B cell (primary cell): Measurements from ENCODE around the gene BEST2. TPM values are rescaled to one million over a fixed set of nuclear protein-coding genes. Genes with fewer than 3 reads are reported as not detected.
A peak's percentile ranks its signal among the peaks of the same experiment; 100 is the strongest.

Source experiments
- ATAC-seq: fragments of 200-7000 bp; cut with Tn5 transposase; one replicate; pipeline ENCODE4 v1.10.0; 2021; ENCODE audit warnings: low read depth, mild to moderate bottlenecking, moderate number of reproducible peaks, moderate library complexity
- CTCF ChIA-PET: fragments of 350-600 bp; sonication (Branson Sonifier 250); formaldehyde crosslinking; loops from one replicate; lab custom pipeline; 2021; ENCODE audit warnings: antibody characterized with exemption, inconsistent platforms; lab: Charles Lee
- POLR2A ChIA-PET: fragments of 350-600 bp; sonication (Branson Sonifier 250); formaldehyde crosslinking; loops from one replicate; lab custom pipeline; 2021; ENCODE audit warnings: antibody characterized with exemption; lab: Charles Lee
- DNase-seq: peaks from one replicate; pipeline ENCODE4 v3.0.0; 2013
- H2AFZ ChIP-seq: 2 replicates; pipeline ENCODE4 v1.6.1; 2012; ENCODE audit warnings: mild to moderate bottlenecking, low read depth, low read length; ENCODE audit not compliant: insufficient read depth, poor library complexity, severe bottlenecking
- H3K27ac ChIP-seq, 2 donors: 1 replicate in 1 of 2; 2 replicates in 1 of 2; pipeline ENCODE4 v1.5.1; 2012 to 2013; ENCODE audit warnings: low read length in 2 of 2, mild to moderate bottlenecking in 2 of 2, moderate library complexity in 1 of 2
- H3K27me3 ChIP-seq, 4 experiments: fragments of 200-600 bp in 1 of 4; sonication (generic) in 1 of 4; replicated peaks in 1 of 4; 1 replicate in 2 of 4; 2 replicates in 2 of 4; pipeline versions ENCODE4 v1.6.1 to v1.7.0; 2013 to 2016; ENCODE audit warnings: low read length in 3 of 4, mild to moderate bottlenecking in 2 of 4, mixed read lengths in 1 of 4, moderate library complexity in 1 of 4; ENCODE audit not compliant: insufficient read depth in 4 of 4, control insufficient read depth in 3 of 4; ENCODE audit errors: control extremely low read depth in 1 of 4
- H3K36me3 ChIP-seq, 2 experiments: replicated peaks in 1 of 2; 1 replicate in 1 of 2; 2 replicates in 1 of 2; pipeline versions ENCODE4 v1.6.1 to v1.7.1; 2013; ENCODE audit warnings: low read length in 1 of 2; ENCODE audit not compliant: insufficient read depth in 2 of 2, control insufficient read depth in 1 of 2; ENCODE audit errors: control extremely low read depth in 1 of 2, extremely low read depth in 1 of 2
- H3K4me1 ChIP-seq, 2 donors: fragments of 200-600 bp in 1 of 2; sonication (generic) in 1 of 2; 1 replicate in 1 of 2; 2 replicates in 1 of 2; pipeline versions ENCODE4 v1.5.1 to v1.6.1; 2013 to 2017; ENCODE audit warnings: low read length in 2 of 2; ENCODE audit not compliant: control insufficient read depth in 2 of 2, insufficient read depth in 2 of 2
- H3K4me2 ChIP-seq: replicated peaks from 2 replicates; pipeline ENCODE3; 2012; ENCODE audit warnings: mild to moderate bottlenecking, low read depth, low read length; ENCODE audit not compliant: poor library complexity, severe bottlenecking
- H3K4me3 ChIP-seq, 5 experiments: fragments of 200-600 bp in 1 of 5; sonication (generic) in 1 of 5; 1 replicate in 3 of 5; 2 replicates in 2 of 5; pipeline versions ENCODE4 v1.5.1 to v1.7.0; 2011 to 2016; ENCODE audit warnings: low read length in 4 of 5, mild to moderate bottlenecking in 4 of 5, low read depth in 2 of 5, control low read depth in 1 of 5, moderate library complexity in 1 of 5; ENCODE audit not compliant: insufficient read depth in 1 of 5; ENCODE audit errors: control extremely low read depth in 1 of 5, extremely low read depth in 1 of 5
- H3K79me2 ChIP-seq: fragments of 200-600 bp; sonication (generic); one replicate; pipeline ENCODE4 v1.6.0; 2016; ENCODE audit warnings: low read length; ENCODE audit not compliant: control insufficient read depth, insufficient read depth
- H3K9ac ChIP-seq: fragments of 200-600 bp; sonication (generic); 2 replicates; pipeline ENCODE4 v1.6.1; 2017; ENCODE audit warnings: mild to moderate bottlenecking, low read length, moderate library complexity
- H3K9me3 ChIP-seq, 3 donors: one replicate each; pipeline versions ENCODE4 v1.6.1 to v1.7.1; 2013; ENCODE audit warnings: low read length in 2 of 3; ENCODE audit not compliant: control insufficient read depth in 2 of 3, insufficient read depth in 1 of 3; ENCODE audit errors: control extremely low read depth in 1 of 3
- H4K20me1 ChIP-seq: 2 replicates; pipeline ENCODE4 v1.6.0; 2012; ENCODE audit warnings: mild to moderate bottlenecking, low read length; ENCODE audit not compliant: insufficient read depth, control insufficient read depth, poor library complexity, severe bottlenecking
- H3K27ac Mint-ChIP-seq: one replicate; pipeline ENCODE4 v1.8.0; 2021; ENCODE audit warnings: mixed read lengths
- H3K27me3 Mint-ChIP-seq: one replicate; pipeline ENCODE4 v1.8.0; 2021; ENCODE audit warnings: mixed read lengths
- H3K4me1 Mint-ChIP-seq: one replicate; pipeline ENCODE4 v1.8.0; 2021; ENCODE audit warnings: mixed read lengths
- H3K4me3 Mint-ChIP-seq: one replicate; pipeline ENCODE4 v1.8.0; 2021; ENCODE audit warnings: mixed read lengths
- H3K9me3 Mint-ChIP-seq: one replicate; pipeline ENCODE4 v1.8.0; 2022; ENCODE audit warnings: mixed read lengths; ENCODE audit not compliant: insufficient read depth
- EZH2 ChIP-seq: IDR thresholded peaks from 2 replicates; pipeline ENCODE4 v1.6.1; 2012; ENCODE audit warnings: borderline replicate concordance, low read depth, mild to moderate bottlenecking, moderate library complexity, low read length; ENCODE audit not compliant: insufficient read depth, poor library complexity, severe bottlenecking
- whole genome bisulfite sequencing: methylation state at CpG from one replicate; pipeline ENCODE4 v1.1.5; 2013; ENCODE audit warnings: missing lambda C conversion rate; ENCODE audit not compliant: insufficient coverage; 5-methylcytosine and 5-hydroxymethylcytosine counted together
- intact Hi-C: fragments of 100-400 bp; cut with micrococcal nuclease; formaldehyde crosslinking; loops from one replicate; pipeline ENCODE4 v1.10.0; 2022
- polyA plus RNA-seq: library from polyadenylated mRNA; depleted of rRNA; stranded (reverse); fragments of >200 nt; gene quantifications from 2 replicates; pipeline ENCODE4 v1.2.3, GENCODE V29; 2012
- total RNA-seq, 2 donors: library from RNA; stranded (reverse); fragments of 120-200 nt in 1 of 2; gene quantifications; 1 replicate in 1 of 2; 2 replicates in 1 of 2; pipeline versions ENCODE4 v1.2.3 to v1.2.4, GENCODE V29; 2013 to 2022
- TF ChIP-seq, protein P1 (sequence below): fragments of 200-600 bp; IDR thresholded peaks from one replicate; pipeline ENCODE4 v1.8.0; 2022; ENCODE audit warnings: antibody characterized with exemption, mild to moderate bottlenecking

The BEST2 gene
- total and polyA plus RNA-seq, 2 donors (not counting 1 experiment from before 2014, with no cell fraction given) = 0.07 TPM; not detected in 1

- Mint-ChIP-seq H3K27ac (no peak overlapping the region), H3K4me3 (no peak overlapping the region), H3K27me3 (no peaks in the 10 kb centered on the region), H3K4me1 (peaks cover 18% of the 10 kb centered on the region), H3K9me3 (no peaks in the 10 kb centered on the region)
- ATAC-seq (no peak), DNase-seq (no peak)
- TF ChIP-seq, protein P1, sequence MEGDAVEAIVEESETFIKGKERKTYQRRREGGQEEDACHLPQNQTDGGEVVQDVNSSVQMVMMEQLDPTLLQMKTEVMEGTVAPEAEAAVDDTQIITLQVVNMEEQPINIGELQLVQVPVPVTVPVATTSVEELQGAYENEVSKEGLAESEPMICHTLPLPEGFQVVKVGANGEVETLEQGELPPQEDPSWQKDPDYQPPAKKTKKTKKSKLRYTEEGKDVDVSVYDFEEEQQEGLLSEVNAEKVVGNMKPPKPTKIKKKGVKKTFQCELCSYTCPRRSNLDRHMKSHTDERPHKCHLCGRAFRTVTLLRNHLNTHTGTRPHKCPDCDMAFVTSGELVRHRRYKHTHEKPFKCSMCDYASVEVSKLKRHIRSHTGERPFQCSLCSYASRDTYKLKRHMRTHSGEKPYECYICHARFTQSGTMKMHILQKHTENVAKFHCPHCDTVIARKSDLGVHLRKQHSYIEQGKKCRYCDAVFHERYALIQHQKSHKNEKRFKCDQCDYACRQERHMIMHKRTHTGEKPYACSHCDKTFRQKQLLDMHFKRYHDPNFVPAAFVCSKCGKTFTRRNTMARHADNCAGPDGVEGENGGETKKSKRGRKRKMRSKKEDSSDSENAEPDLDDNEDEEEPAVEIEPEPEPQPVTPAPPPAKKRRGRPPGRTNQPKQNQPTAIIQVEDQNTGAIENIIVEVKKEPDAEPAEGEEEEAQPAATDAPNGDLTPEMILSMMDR = no peak
- TF ChIP-seq EZH2 = no peak
- Histone ChIP-seq H3K79me2 (peaks cover 2% of the 10 kb centered on the region), H3K9ac (no peak overlapping the region), H3K4me3 (no peak overlapping the region), H3K27ac (no peak overlapping the region), H3K4me2 (no peak overlapping the region), H3K27me3 (no peaks in the 10 kb centered on the region), H4K20me1 (no peaks in the 10 kb centered on the region), H3K9me3 (no peaks in the 10 kb centered on the region), H2AFZ (no peak overlapping the region), H3K36me3 (no peaks in the 10 kb centered on the region), H3K4me1 (peaks cover 7 to 14% of the 10 kb centered on the region in 2 donors)
- WGBS = 95% methylated on average over 2 of the region's 4 CpGs
- intact Hi-C loops = no loop called here
- ChIA-PET CTCF (interaction anchor here (1.2 to 27.9 kb wide), 3 partner anchors 10 to 76 kb away, joined by 3 to 1147 read pairs (median 353); partner anchors contain the start of genes JUNB, PRDX2, RNASEH2A and THSD8), POLR2A (no interaction called here)
Observed at GRCh38 chr19:12772323-12772722, 20.7 kb downstream of the BEST2 start.

DNA sequence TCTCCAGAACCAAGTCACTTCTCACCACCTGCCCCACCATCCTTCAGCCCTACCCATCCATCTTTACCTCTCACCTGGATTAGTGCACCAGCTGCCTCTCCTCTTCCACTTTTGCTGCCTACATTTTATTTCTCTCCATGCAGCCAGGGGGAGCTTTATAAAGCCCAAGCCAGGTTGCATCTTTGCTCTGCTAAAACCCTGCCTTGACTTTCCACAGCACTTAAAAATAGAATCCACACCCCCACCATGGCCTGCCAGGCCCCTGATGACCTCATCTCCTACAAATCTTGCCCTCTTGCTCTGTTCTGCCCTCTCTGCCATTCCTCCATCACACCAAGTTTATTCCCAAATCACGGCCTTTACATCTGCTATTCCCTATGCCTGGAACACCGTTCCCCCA, 22.0 kb downstream of the BEST2 start:
- DNase-seq (no peak), ATAC-seq (no peak)
- H3K4me3 Mint-ChIP-seq = peak overlapping the region; percentile 29
- H3K4me1 Mint-ChIP-seq = peaks cover 28% of the 10 kb centered on the region
- H4K20me1 ChIP-seq = no peaks in the 10 kb centered on the region
- H3K9me3 ChIP-seq = no peaks in the 10 kb centered on the region
- peak overlapping the region; percentile 5 for H3K27ac Mint-ChIP-seq
- no peak overlapping the region for H3K4me2 ChIP-seq
- H2AFZ ChIP-seq = no peak overlapping the region
- 100% methylated on average over 2 of the region's 2 CpGs for WGBS
- peaks cover 2% of the 10 kb centered on the region for H3K79me2 ChIP-seq
- peaks cover 12 to 26% of the 10 kb centered on the region in 2 donors for H3K4me1 ChIP-seq
- H3K27me3 ChIP-seq = no peaks in the 10 kb centered on the region
- H3K36me3 ChIP-seq = no peaks in the 10 kb centered on the region
- intact Hi-C loops = no loop called here
- TF ChIP-seq EZH2 = no peak
- TF ChIP-seq, protein P1 = no peak
- CTCF ChIA-PET = interaction anchor here (1.0 to 27.9 kb wide), 5 partner anchors 7 to 86 kb away, joined by 3 to 1147 read pairs (median 22); partner anchors contain the start of genes JUNB, PRDX2, RNASEH2A and THSD8
- POLR2A ChIA-PET = interaction anchor here (6.9 kb wide), 1 partner anchor 20 kb away, joined by 233 read pairs; the partner anchor contains the start of gene JUNB
- H3K9me3 Mint-ChIP-seq = no peaks in the 10 kb centered on the region
- no peak overlapping the region for H3K9ac ChIP-seq
- H3K27me3 Mint-ChIP-seq = no peaks in the 10 kb centered on the region
- no peak overlapping the region for H3K4me3 ChIP-seq
- H3K27ac ChIP-seq = no peak overlapping the region
